H1 (cell line): ENCODE measurements around the gene DICER1. TPM values are rescaled to one million over a fixed set of nuclear protein-coding genes. Genes with fewer than 3 reads are reported as not detected.

ENCODE experiments used
- CTCF ChIA-PET: fragments of 300-600 bp; sonication (Branson Sonifier 250); formaldehyde crosslinking; loops from one replicate; lab custom pipeline; 2021; ENCODE audit not compliant: partially characterized antibody; lab: Charles Lee
- POLR2A ChIA-PET: fragments of 300-600 bp; sonication (Branson Sonifier 250); formaldehyde crosslinking; loops from one replicate; lab custom pipeline; 2021; ENCODE audit warnings: inconsistent platforms; ENCODE audit not compliant: partially characterized antibody; lab: Charles Lee
- DNase-seq, 2 experiments: peaks; one replicate each; pipeline versions ENCODE4 v3.0.0 to v3.0.0-alpha.2; 2010 to 2022; ENCODE audit warnings: low spot score in 2 of 2, low read depth in 1 of 2, mixed read lengths in 1 of 2
- FAIRE-seq: peaks from 2 replicates; lab custom pipeline; 2011; peaks lifted over from hg19 to GRCh38; lab: Jason Lieb, UNC
- H2AFZ ChIP-seq: 2 replicates; pipeline ENCODE4 v1.8.1; 2012; ENCODE audit warnings: low read length, inconsistent platforms
- H2AK5ac ChIP-seq: 2 replicates; pipeline ENCODE4 v1.6.1; 2013; ENCODE audit warnings: low read depth, low read length
- H2BK120ac ChIP-seq: replicated peaks from 2 replicates; pipeline ENCODE3; 2013; ENCODE audit warnings: low read depth, low read length, inconsistent platforms
- H2BK12ac ChIP-seq: 2 replicates; pipeline ENCODE4 v1.6.1; 2013; ENCODE audit warnings: low read depth, low read length
- H2BK15ac ChIP-seq: 2 replicates; pipeline ENCODE4 v1.6.1; 2013; ENCODE audit warnings: low read length
- H2BK20ac ChIP-seq: 2 replicates; pipeline ENCODE4 v1.6.1; 2013; ENCODE audit warnings: low read length
- H2BK5ac ChIP-seq: 2 replicates; pipeline ENCODE4 v1.6.1; 2013; ENCODE audit warnings: low read depth, low read length
- H3K14ac ChIP-seq: 2 replicates; pipeline ENCODE4 v1.6.1; 2013; ENCODE audit warnings: inconsistent platforms; ENCODE audit not compliant: insufficient read length
- H3K18ac ChIP-seq: 2 replicates; pipeline ENCODE4 v1.6.1; 2013; ENCODE audit warnings: low read length; ENCODE audit errors: extremely low read depth
- H3K23ac ChIP-seq: 2 replicates; pipeline ENCODE4 v1.6.1; 2013; ENCODE audit warnings: inconsistent platforms; ENCODE audit not compliant: insufficient read length
- H3K23me2 ChIP-seq: 2 replicates; pipeline ENCODE4 v1.6.1; 2013; ENCODE audit warnings: low read depth, low read length
- H3K27ac ChIP-seq: 2 replicates; pipeline ENCODE4 v1.6.1; 2011; ENCODE audit warnings: low read depth, low read length, inconsistent platforms
- H3K27me3 ChIP-seq, 4 experiments: replicated peaks in 1 of 4; 1 replicate in 1 of 4; 2 replicates in 3 of 4; pipeline versions ENCODE4 v1.6.1 to v1.8.1; 2011 to 2013; ENCODE audit warnings: low read length in 3 of 4, mild to moderate bottlenecking in 3 of 4, inconsistent platforms in 2 of 4, mixed read lengths in 2 of 4, moderate library complexity in 1 of 4; ENCODE audit not compliant: control insufficient read depth in 3 of 4, insufficient read depth in 3 of 4; ENCODE audit errors: extremely low read depth in 1 of 4
- H3K36me3 ChIP-seq, 4 experiments: 2 replicates each; pipeline versions ENCODE4 v1.6.1 to v1.8.1; 2011 to 2013; ENCODE audit warnings: mild to moderate bottlenecking in 4 of 4, low read length in 3 of 4, moderate library complexity in 2 of 4, control low read depth in 1 of 4, inconsistent platforms in 1 of 4; ENCODE audit not compliant: insufficient read depth in 4 of 4, control insufficient read depth in 2 of 4
- H3K4ac ChIP-seq: replicated peaks from 2 replicates; pipeline ENCODE3; 2013; ENCODE audit warnings: low read length, low read depth, mixed read lengths, inconsistent platforms; ENCODE audit not compliant: insufficient read length
- H3K4me1 ChIP-seq, 4 experiments: replicated peaks in 1 of 4; 1 replicate in 1 of 4; 2 replicates in 3 of 4; pipeline versions ENCODE4 v1.6.1 to v1.8.1; 2011 to 2013; ENCODE audit warnings: low read length in 3 of 4, inconsistent platforms in 2 of 4, mixed read lengths in 1 of 4; ENCODE audit not compliant: insufficient read depth in 4 of 4, control insufficient read depth in 3 of 4
- H3K4me2 ChIP-seq, 2 experiments: 2 replicates each; pipeline versions ENCODE4 v1.6.1 to v1.8.1; 2011 to 2013; ENCODE audit warnings: low read depth in 2 of 2, low read length in 2 of 2, control low read depth in 1 of 2, inconsistent platforms in 1 of 2, mild to moderate bottlenecking in 1 of 2; ENCODE audit not compliant: insufficient read depth in 1 of 2
- H3K4me3 ChIP-seq, 4 experiments: fragments of 200-600, 300-600 bp in 1 of 4; sonication (generic), shearing (Covaris generic), sonication (Bioruptor Twin) in 1 of 4; 2 replicates each; pipeline versions ENCODE4 v1.5.1 to v1.8.1; 2011 to 2016; ENCODE audit warnings: low read length in 4 of 4, low read depth in 3 of 4, control low read depth in 2 of 4, inconsistent platforms in 2 of 4, mild to moderate bottlenecking in 2 of 4, mixed read lengths in 1 of 4, moderate library complexity in 1 of 4; ENCODE audit not compliant: insufficient read depth in 2 of 4; ENCODE audit errors: extremely low read depth in 1 of 4
- H3K56ac ChIP-seq: replicated peaks from 2 replicates; pipeline ENCODE3; 2013; ENCODE audit warnings: low read depth, mild to moderate bottlenecking, mixed read lengths, low read length, inconsistent platforms; ENCODE audit not compliant: insufficient read length
- H3K79me1 ChIP-seq: 2 replicates; pipeline ENCODE4 v1.6.1; 2013; ENCODE audit warnings: low read depth, low read length, control low read depth
- H3K79me2 ChIP-seq, 2 experiments: 2 replicates each; pipeline versions ENCODE4 v1.6.1 to v1.8.1; 2012 to 2013; ENCODE audit warnings: low read length in 2 of 2, mild to moderate bottlenecking in 2 of 2, inconsistent platforms in 1 of 2; ENCODE audit not compliant: insufficient read depth in 2 of 2, control insufficient read depth in 1 of 2
- H3K9ac ChIP-seq, 4 experiments: replicated peaks in 1 of 4; 1 replicate in 1 of 4; 2 replicates in 3 of 4; pipeline versions ENCODE4 v1.6.1 to v1.8.1; 2011 to 2013; ENCODE audit warnings: low read depth in 3 of 4, low read length in 3 of 4, control low read depth in 2 of 4, mild to moderate bottlenecking in 2 of 4, moderate library complexity in 2 of 4, inconsistent platforms in 1 of 4; ENCODE audit errors: extremely low read depth in 1 of 4
- H3K9me3 ChIP-seq, 2 experiments: 2 replicates each; pipeline versions ENCODE4 v1.6.1 to v1.8.1; 2012 to 2013; ENCODE audit warnings: mild to moderate bottlenecking in 2 of 2, moderate library complexity in 2 of 2, control low read depth in 1 of 2, inconsistent platforms in 1 of 2, low read depth in 1 of 2, low read length in 1 of 2, mixed read lengths in 1 of 2; ENCODE audit not compliant: insufficient read depth in 2 of 2
- H4K20me1 ChIP-seq, 2 experiments: replicated peaks in 1 of 2; 2 replicates each; pipeline versions ENCODE3 to v1.8.1; 2011 to 2013; ENCODE audit warnings: inconsistent platforms in 2 of 2, low read length in 2 of 2, mild to moderate bottlenecking in 1 of 2; ENCODE audit not compliant: insufficient read depth in 2 of 2, control insufficient read depth in 1 of 2
- H4K5ac ChIP-seq: 2 replicates; pipeline ENCODE4 v1.6.1; 2013; ENCODE audit warnings: low read length, low read depth, mixed read lengths, inconsistent platforms; ENCODE audit not compliant: insufficient read length
- H4K8ac ChIP-seq: 2 replicates; pipeline ENCODE4 v1.8.0; 2013; ENCODE audit warnings: mild to moderate bottlenecking, moderate library complexity, low read length, inconsistent platforms; ENCODE audit not compliant: insufficient read depth; ENCODE audit errors: extremely low read depth
- H4K91ac ChIP-seq: replicated peaks from 2 replicates; pipeline ENCODE3; 2013; ENCODE audit warnings: low read length, mixed read lengths, inconsistent platforms; ENCODE audit not compliant: insufficient read length
- BRCA1 ChIP-seq: IDR thresholded peaks from 2 replicates; pipeline ENCODE4 v1.6.1; 2012; ENCODE audit warnings: low read depth, low read length, improper control_type of control experiment
- CHD2 ChIP-seq: IDR thresholded peaks from 2 replicates; pipeline ENCODE4 v1.6.1; 2012; ENCODE audit warnings: low read length, improper control_type of control experiment
- EZH2 ChIP-seq: fragments of 200-600 bp; sonication (generic); IDR thresholded peaks from 2 replicates; pipeline ENCODE4 v1.7.1; 2012; ENCODE audit warnings: low read depth, mild to moderate bottlenecking, moderate library complexity, low read length, inconsistent platforms; ENCODE audit not compliant: severe bottlenecking
- KDM4A ChIP-seq: IDR thresholded peaks from one replicate; pipeline ENCODE4 v1.7.1; 2012; ENCODE audit warnings: low read depth, mild to moderate bottlenecking, moderate library complexity, low read length, inconsistent platforms; ENCODE audit not compliant: severe bottlenecking
- WGBS, 2 experiments: shearing (Covaris generic) in 1 of 2; methylation state at CpG; one replicate each; pipeline versions ENCODE4 v1.1.6 to v1.1.7; 2013 to 2015; ENCODE audit warnings: low lambda C conversion rate in 2 of 2, mixed read lengths in 2 of 2, inconsistent platforms in 1 of 2, low coverage in 1 of 2, missing lambda C conversion rate in 1 of 2; ENCODE audit not compliant: insufficient replicate concordance in 2 of 2, insufficient coverage in 1 of 2, insufficient read length in 1 of 2; ENCODE audit errors: extremely low coverage in 1 of 2, missing lambda C conversion rate in 1 of 2; 5-methylcytosine and 5-hydroxymethylcytosine counted together
- polyA plus RNA-seq, 7 experiments: library from polyadenylated mRNA; depleted of rRNA in 3 of 7; stranded (reverse) in 5 of 7; unstranded in 2 of 7; fragments of >200 nt in 5 of 7; fragments of 200-250 nt in 2 of 7; gene quantifications; 1 replicate in 5 of 7; 2 replicates in 1 of 7; 4 replicates in 1 of 7; pipeline versions ENCODE4 v1.2.1 to v1.2.3, GENCODE V29; 2011 to 2013; ENCODE audit warnings: missing spikeins in 2 of 7, mixed read lengths in 2 of 7
- total RNA-seq: library from RNA; stranded (reverse); fragmentation: NEBNext Ultra II Directional; extraction: Animal tissue kit (Norgen Biotek cat#: 25700); gene quantifications from 2 replicates; pipeline ENCODE4 v1.2.1, GENCODE V29; 2021
- TF ChIP-seq, protein P1 (sequence below): IDR thresholded peaks from 2 replicates; pipeline ENCODE4 v1.6.1; 2011; ENCODE audit warnings: low read depth, mild to moderate bottlenecking, low read length; ENCODE audit not compliant: insufficient read depth

Gene DICER1
- total and polyA plus RNA-seq, 2 of the 8 experiments (the other 6 are each of a cell fraction or from before 2014, with no cell fraction given), result 11.9 to 61.8 TPM

- ChIA-PET POLR2A (no interaction called here), CTCF (interaction anchor here (0.6 to 2.0 kb wide), 7 partner anchors 7 to 1010 kb away, joined by 3 to 7 read pairs (median 4); no protein-coding TSS in a partner anchor)
- H2BK20ac ChIP-seq, result no peak overlapping the region
- H2BK5ac ChIP-seq, result no peak overlapping the region
- no peak overlapping the region for H2AFZ ChIP-seq
- no peak overlapping the region for H4K8ac ChIP-seq
- 0 out of 2 replicates have a peak, but pooled peaks cover 2% of the 10 kb centered on the region for H3K79me1 ChIP-seq
- H3K23me2 ChIP-seq, result no peaks in the 10 kb centered on the region
- H3K27me3 ChIP-seq, result peaks cover 0 to 1% (median 0%) of the 10 kb centered on the region in 4 experiments; a peak in 1 of 7 replicates
- no peaks in the 10 kb centered on the region for H3K79me2 ChIP-seq
- H3K9me3 ChIP-seq, result no peaks in the 10 kb centered on the region
- no peak overlapping the region for H2BK15ac ChIP-seq
- H2BK120ac ChIP-seq, result no peak overlapping the region
- no peak overlapping the region for H2BK12ac ChIP-seq
- no peak overlapping the region for H3K4me2 ChIP-seq
- no peak overlapping the region for H3K27ac ChIP-seq
- no peak overlapping the region for H3K9ac ChIP-seq
- DNase-seq (no peak), FAIRE-seq (no peak)
- no peak overlapping the region for H3K4me3 ChIP-seq
- no peak overlapping the region for H3K23ac ChIP-seq
- no peak overlapping the region for H3K56ac ChIP-seq
- peaks cover 0 to 2% of the 10 kb centered on the region in 2 experiments for H4K20me1 ChIP-seq
- H2AK5ac ChIP-seq, result no peak overlapping the region
- H3K36me3 ChIP-seq, result peaks cover 5 to 62% (median 30%) of the 10 kb centered on the region in 4 experiments
- no peak overlapping the region for H3K14ac ChIP-seq
- H3K4me1 ChIP-seq, result no peaks in the 10 kb centered on the region
- 89% methylated on average over 2 of the region's 2 CpGs; no CpG with 5 or more reads in 1 of the 2 experiments for WGBS, 2 experiments
- TF ChIP-seq EZH2, result no peak
- no peak for TF ChIP-seq CHD2
- TF ChIP-seq, protein P1, sequence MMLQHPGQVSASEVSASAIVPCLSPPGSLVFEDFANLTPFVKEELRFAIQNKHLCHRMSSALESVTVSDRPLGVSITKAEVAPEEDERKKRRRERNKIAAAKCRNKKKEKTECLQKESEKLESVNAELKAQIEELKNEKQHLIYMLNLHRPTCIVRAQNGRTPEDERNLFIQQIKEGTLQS, result no peak
- no peak for TF ChIP-seq KDM4A
- no peak for TF ChIP-seq BRCA1
- no peak overlapping the region for H4K5ac ChIP-seq
- H3K4ac ChIP-seq, result no peak overlapping the region
- no peak overlapping the region for H4K91ac ChIP-seq
- H3K18ac ChIP-seq, result no peak overlapping the region
Observed at GRCh38 chr14:95111507-95112164, 45.7 kb downstream of the DICER1 start.
